Osteocyte (in vitro differentiated cells): Measurements from ENCODE around the gene TBL3. TPM values are rescaled to one million over a fixed set of nuclear protein-coding genes. Genes with fewer than 3 reads are reported as not detected.

Source experiments
- DNase-seq: peaks from one replicate; pipeline ENCODE4 v3.0.0; 2021; ENCODE audit warnings: mixed read lengths; ENCODE audit not compliant: unreplicated experiment; ENCODE audit errors: extremely low spot score
- H3K27ac Mint-ChIP-seq: one replicate; pipeline ENCODE4 v1.8.0; 2021; ENCODE audit warnings: mild to moderate bottlenecking, mixed read lengths; ENCODE audit not compliant: unreplicated experiment
- H3K27me3 Mint-ChIP-seq: one replicate; pipeline ENCODE4 v1.8.0; 2021; ENCODE audit warnings: mixed read lengths; ENCODE audit not compliant: unreplicated experiment
- H3K36me3 Mint-ChIP-seq: one replicate; pipeline ENCODE4 v1.8.0; 2021; ENCODE audit warnings: mixed read lengths; ENCODE audit not compliant: unreplicated experiment
- H3K4me1 Mint-ChIP-seq: one replicate; pipeline ENCODE4 v1.8.0; 2021; ENCODE audit warnings: mixed read lengths; ENCODE audit not compliant: unreplicated experiment
- H3K4me3 Mint-ChIP-seq: one replicate; pipeline ENCODE4 v1.8.0; 2021; ENCODE audit warnings: mild to moderate bottlenecking, moderate library complexity, mixed read lengths; ENCODE audit not compliant: unreplicated experiment
- H3K9me3 Mint-ChIP-seq: one replicate; pipeline ENCODE4 v1.8.0; 2021; ENCODE audit warnings: mixed read lengths; ENCODE audit not compliant: unreplicated experiment
- CTCF ChIP-seq: fragments of 200-600 bp; sonication (generic); IDR thresholded peaks from 2 replicates; pipeline ENCODE4 v1.5.0; 2021; ENCODE audit warnings: antibody characterized with exemption, mild to moderate bottlenecking, moderate library complexity
- total RNA-seq: library from RNA; stranded (reverse); gene quantifications from 2 replicates; pipeline ENCODE4 v1.2.1, GENCODE V29; 2021

Gene TBL3
- total RNA-seq, 1 donor from 2014 or later: 32.0 TPM

GRCh38 chr16:1929105-1929504, 42.7 kb upstream of the TBL3 start:
- H3K9me3 Mint-ChIP-seq: no peaks in the 10 kb centered on the region
- peaks cover 6% of the 10 kb centered on the region for H3K4me1 Mint-ChIP-seq
- no peak overlapping the region for H3K27ac Mint-ChIP-seq
- H3K4me3 Mint-ChIP-seq: peak overlapping the region; percentile 66
- DNase-seq: no peak
- H3K27me3 Mint-ChIP-seq: no peaks in the 10 kb centered on the region
- no peak for TF ChIP-seq CTCF
- H3K36me3 Mint-ChIP-seq: no peaks in the 10 kb centered on the region

GRCh38 chr16:1929578-1930337, 42.1 kb upstream of the TBL3 start:
- H3K4me3 Mint-ChIP-seq: peak overlapping the region; percentile 57
- no peak overlapping the region for H3K27ac Mint-ChIP-seq
- peak; percentile 99 for DNase-seq
- H3K4me1 Mint-ChIP-seq: peaks cover 2% of the 10 kb centered on the region
- H3K9me3 Mint-ChIP-seq: no peaks in the 10 kb centered on the region
- H3K36me3 Mint-ChIP-seq: no peaks in the 10 kb centered on the region
- TF ChIP-seq CTCF: peak; percentile 96
- H3K27me3 Mint-ChIP-seq: no peaks in the 10 kb centered on the region

GRCh38 chr16:1930338-1930720, 41.5 kb upstream of the TBL3 start:
- Mint-ChIP-seq H3K27me3 (no peaks in the 10 kb centered on the region), H3K9me3 (no peaks in the 10 kb centered on the region), H3K4me1 (peaks cover 2% of the 10 kb centered on the region), H3K27ac (no peak overlapping the region), H3K36me3 (no peaks in the 10 kb centered on the region), H3K4me3 (no peak overlapping the region)
- no peak for DNase-seq
- TF ChIP-seq CTCF: no peak

GRCh38 chr16:1932050-1933028, 39.5 kb upstream of the TBL3 start:
- Mint-ChIP-seq H3K4me3 (no peak overlapping the region), H3K9me3 (no peaks in the 10 kb centered on the region), H3K36me3 (peaks cover 3% of the 10 kb centered on the region), H3K27ac (no peak overlapping the region), H3K27me3 (no peaks in the 10 kb centered on the region), H3K4me1 (peaks cover 2% of the 10 kb centered on the region)
- DNase-seq: no peak
- TF ChIP-seq CTCF: no peak
